ENCODE results near the gene ZNF853. TPM values are rescaled to one million over a fixed set of nuclear protein-coding genes. Genes with fewer than 3 reads are reported as not detected.

The ZNF853 gene
- polyA plus RNA-seq, 4 donors: 0.81 to 3.5 (median 1.5) TPM; not detected in 1

DNA sequence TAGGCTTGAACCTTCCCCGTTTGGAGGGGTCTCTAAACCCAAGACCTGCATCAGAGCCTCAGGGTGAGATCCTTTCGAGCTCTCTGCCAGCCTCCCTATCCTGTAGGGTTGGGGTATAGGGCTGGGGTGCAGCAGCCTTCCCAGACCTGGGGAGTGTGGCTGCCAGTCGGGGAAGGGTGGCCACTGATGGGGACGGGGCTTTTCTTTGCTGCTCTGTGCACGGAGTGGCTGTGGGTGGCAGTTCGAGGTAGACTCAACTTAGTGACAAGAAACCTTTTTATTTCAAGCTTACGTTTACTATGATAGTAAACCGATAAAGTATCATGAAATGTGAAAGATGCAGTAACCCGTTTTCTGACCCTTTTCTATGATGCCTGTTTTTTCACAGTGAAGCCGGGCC, 34.7 kb downstream of the ZNF853 start:
- H3K9me3 ChIP-seq (ENCODE audit: control insufficient read depth in 2 of 2, insufficient read depth in 1 of 2, low read depth in 1 of 2, low read length in 1 of 2): peaks cover 0 to 26% of the 10 kb centered on the region in 2 donors
- H3K4me3 ChIP-seq (ENCODE audit: low read depth in 1 of 3, low read length in 3 of 3): no peak overlapping the region
- H3K36me3 ChIP-seq (ENCODE audit: control insufficient read depth in 3 of 3, insufficient read depth in 2 of 3, low read depth in 1 of 3, low read length in 3 of 3): peaks cover 30 to 84% (median 34%) of the 10 kb centered on the region in 3 donors
- no peak for DNase-seq
- no peaks in the 10 kb centered on the region for H3K27me3 ChIP-seq (ENCODE audit: control insufficient read depth in 3 of 3, insufficient read depth in 3 of 3, low read length in 3 of 3)
- no peak for FAIRE-seq
- WGBS, 3 donors: 95 to 99% (median 95%) methylated on average over 10 of the region's 10 CpGs
- H3K4me1 ChIP-seq (ENCODE audit: control insufficient read depth in 3 of 3, insufficient read depth in 2 of 3, low read depth in 1 of 3, low read length in 2 of 3): no peaks in the 10 kb centered on the region
- no peak overlapping the region for H3K27ac ChIP-seq (ENCODE audit: low read depth in 1 of 3, low read length in 2 of 3)

GRCh38 chr7:6650521-6651011, 35.2 kb downstream of the ZNF853 start:
- WGBS, 3 donors: 97 to 100% (median 99%) methylated on average over 12 of the region's 12 CpGs
- DNase-seq: no peak
- no peak overlapping the region for H3K27ac ChIP-seq (ENCODE audit: low read depth in 1 of 3, low read length in 2 of 3)
- H3K4me3 ChIP-seq (ENCODE audit: low read depth in 1 of 3, low read length in 3 of 3): no peak overlapping the region
- FAIRE-seq: no peak
- no peaks in the 10 kb centered on the region for H3K27me3 ChIP-seq (ENCODE audit: control insufficient read depth in 3 of 3, insufficient read depth in 3 of 3, low read length in 3 of 3)
- no peaks in the 10 kb centered on the region for H3K4me1 ChIP-seq (ENCODE audit: control insufficient read depth in 3 of 3, insufficient read depth in 2 of 3, low read depth in 1 of 3, low read length in 2 of 3)
- peaks cover 0 to 26% of the 10 kb centered on the region in 2 donors for H3K9me3 ChIP-seq (ENCODE audit: control insufficient read depth in 2 of 2, insufficient read depth in 1 of 2, low read depth in 1 of 2, low read length in 1 of 2)
- peaks cover 33 to 87% (median 33%) of the 10 kb centered on the region in 3 donors for H3K36me3 ChIP-seq (ENCODE audit: control insufficient read depth in 3 of 3, insufficient read depth in 2 of 3, low read depth in 1 of 3, low read length in 3 of 3)

GRCh38 chr7:6651851-6652445, 36.5 kb downstream of the ZNF853 start:
- Histone ChIP-seq H3K27me3 (ENCODE audit: control insufficient read depth in 3 of 3, insufficient read depth in 3 of 3, low read length in 3 of 3) (no peaks in the 10 kb centered on the region), H3K9me3 (ENCODE audit: control insufficient read depth in 2 of 2, insufficient read depth in 1 of 2, low read depth in 1 of 2, low read length in 1 of 2) (peaks cover 0 to 26% of the 10 kb centered on the region in 2 donors), H3K4me3 (ENCODE audit: low read depth in 1 of 3, low read length in 3 of 3) (no peak overlapping the region), H3K36me3 (ENCODE audit: control insufficient read depth in 3 of 3, insufficient read depth in 2 of 3, low read depth in 1 of 3, low read length in 3 of 3) (peaks cover 26 to 84% (median 31%) of the 10 kb centered on the region in 3 donors), H3K27ac (ENCODE audit: low read depth in 1 of 3, low read length in 2 of 3) (no peak overlapping the region), H3K4me1 (ENCODE audit: control insufficient read depth in 3 of 3, insufficient read depth in 2 of 3, low read depth in 1 of 3, low read length in 2 of 3) (no peaks in the 10 kb centered on the region)
- no peak for DNase-seq
- WGBS, 3 donors: 97 to 98% (median 98%) methylated on average over 32 of the region's 32 CpGs
- FAIRE-seq: no peak

DNA sequence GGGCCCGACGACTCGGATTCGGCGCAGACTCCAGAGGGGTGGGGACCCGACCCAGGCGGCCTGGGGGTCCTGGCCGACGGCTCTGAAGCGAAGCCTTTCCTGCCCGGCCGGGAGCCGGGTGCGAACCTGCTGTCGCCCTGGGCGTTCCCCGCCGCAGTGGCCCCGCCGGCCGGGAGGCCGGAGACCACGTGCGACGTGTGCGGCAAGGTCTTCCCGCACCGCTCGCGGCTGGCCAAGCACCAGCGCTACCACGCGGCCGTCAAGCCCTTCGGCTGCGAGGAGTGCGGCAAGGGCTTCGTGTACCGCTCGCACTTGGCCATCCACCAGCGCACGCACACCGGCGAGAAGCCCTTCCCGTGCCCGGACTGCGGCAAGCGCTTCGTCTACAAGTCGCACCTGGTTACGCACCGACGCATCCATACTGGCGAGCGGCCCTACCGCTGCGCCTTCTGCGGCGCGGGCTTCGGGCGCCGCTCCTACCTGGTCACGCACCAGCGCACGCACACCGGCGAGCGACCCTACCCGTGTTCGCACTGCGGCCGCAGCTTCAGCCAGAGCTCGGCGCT, 37.1 kb downstream of the ZNF853 start:
- Histone ChIP-seq H3K27me3 (ENCODE audit: control insufficient read depth in 3 of 3, insufficient read depth in 3 of 3, low read length in 3 of 3) (no peaks in the 10 kb centered on the region), H3K9me3 (ENCODE audit: control insufficient read depth in 2 of 2, insufficient read depth in 1 of 2, low read depth in 1 of 2, low read length in 1 of 2) (peaks cover 0 to 26% of the 10 kb centered on the region in 2 donors), H3K36me3 (ENCODE audit: control insufficient read depth in 3 of 3, insufficient read depth in 2 of 3, low read depth in 1 of 3, low read length in 3 of 3) (peaks cover 26 to 79% (median 28%) of the 10 kb centered on the region in 3 donors), H3K4me1 (ENCODE audit: control insufficient read depth in 3 of 3, insufficient read depth in 2 of 3, low read depth in 1 of 3, low read length in 2 of 3) (no peaks in the 10 kb centered on the region), H3K27ac (ENCODE audit: low read depth in 1 of 3, low read length in 2 of 3) (no peak overlapping the region), H3K4me3 (ENCODE audit: low read depth in 1 of 3, low read length in 3 of 3) (no peak overlapping the region)
- FAIRE-seq (no peak), DNase-seq (no peak)
- WGBS, 3 donors: 98% methylated on average over 68 to 75 of the region's 75 CpGs

GRCh38 chr7:6653071-6654003, 37.9 kb downstream of the ZNF853 start:
- H3K9me3 ChIP-seq (ENCODE audit: control insufficient read depth in 2 of 2, insufficient read depth in 1 of 2, low read depth in 1 of 2, low read length in 1 of 2): peaks cover 0 to 26% of the 10 kb centered on the region in 2 donors
- DNase-seq (no peak), FAIRE-seq (no peak)
- H3K36me3 ChIP-seq (ENCODE audit: control insufficient read depth in 3 of 3, insufficient read depth in 2 of 3, low read depth in 1 of 3, low read length in 3 of 3): peaks cover 26 to 71% (median 28%) of the 10 kb centered on the region in 3 donors
- no peak overlapping the region for H3K27ac ChIP-seq (ENCODE audit: low read depth in 1 of 3, low read length in 2 of 3)
- H3K4me3 ChIP-seq (ENCODE audit: low read depth in 1 of 3, low read length in 3 of 3): no peak overlapping the region
- H3K4me1 ChIP-seq (ENCODE audit: control insufficient read depth in 3 of 3, insufficient read depth in 2 of 3, low read depth in 1 of 3, low read length in 2 of 3): no peaks in the 10 kb centered on the region
- WGBS, 3 donors: 95 to 99% (median 98%) methylated on average over 75 to 146 of the region's 146 CpGs
- H3K27me3 ChIP-seq (ENCODE audit: control insufficient read depth in 3 of 3, insufficient read depth in 3 of 3, low read length in 3 of 3): no peaks in the 10 kb centered on the region

GRCh38 chr7:6654113-6654841, 38.9 kb downstream of the ZNF853 start:
- FAIRE-seq (no peak), DNase-seq (no peak)
- peaks cover 0 to 26% of the 10 kb centered on the region in 2 donors for H3K9me3 ChIP-seq (ENCODE audit: control insufficient read depth in 2 of 2, insufficient read depth in 1 of 2, low read depth in 1 of 2, low read length in 1 of 2)
- WGBS, 3 donors: 94 to 98% (median 98%) methylated on average over 71 to 94 of the region's 94 CpGs
- no peak overlapping the region for H3K4me3 ChIP-seq (ENCODE audit: low read depth in 1 of 3, low read length in 3 of 3)
- H3K27ac ChIP-seq (ENCODE audit: low read depth in 1 of 3, low read length in 2 of 3): no peak overlapping the region
- no peaks in the 10 kb centered on the region for H3K27me3 ChIP-seq (ENCODE audit: control insufficient read depth in 3 of 3, insufficient read depth in 3 of 3, low read length in 3 of 3)
- H3K4me1 ChIP-seq (ENCODE audit: control insufficient read depth in 3 of 3, insufficient read depth in 2 of 3, low read depth in 1 of 3, low read length in 2 of 3): peaks cover 0 to 2% (median 0%) of the 10 kb centered on the region in 3 donors
- H3K36me3 ChIP-seq (ENCODE audit: control insufficient read depth in 3 of 3, insufficient read depth in 2 of 3, low read depth in 1 of 3, low read length in 3 of 3): peaks cover 26 to 61% (median 28%) of the 10 kb centered on the region in 3 donors

GRCh38 chr7:6654842-6655610, 39.6 kb downstream of the ZNF853 start:
- DNase-seq: no peak
- no peak for FAIRE-seq
- Histone ChIP-seq H3K36me3 (ENCODE audit: control insufficient read depth in 3 of 3, insufficient read depth in 2 of 3, low read depth in 1 of 3, low read length in 3 of 3) (peaks cover 22 to 54% (median 28%) of the 10 kb centered on the region in 3 donors), H3K27ac (ENCODE audit: low read depth in 1 of 3, low read length in 2 of 3) (no peak overlapping the region), H3K4me1 (ENCODE audit: control insufficient read depth in 3 of 3, insufficient read depth in 2 of 3, low read depth in 1 of 3, low read length in 2 of 3) (peaks cover 0 to 4% (median 0%) of the 10 kb centered on the region in 3 donors), H3K9me3 (ENCODE audit: control insufficient read depth in 2 of 2, insufficient read depth in 1 of 2, low read depth in 1 of 2, low read length in 1 of 2) (peaks cover 0 to 26% of the 10 kb centered on the region in 2 donors), H3K27me3 (ENCODE audit: control insufficient read depth in 3 of 3, insufficient read depth in 3 of 3, low read length in 3 of 3) (no peaks in the 10 kb centered on the region), H3K4me3 (ENCODE audit: low read depth in 1 of 3, low read length in 3 of 3) (no peak overlapping the region)
- 95 to 97% (median 97%) methylated on average over 44 to 48 of the region's 48 CpGs for WGBS, 3 donors

All from small intestine (tissue), 7 donors.